ENCODE data around the gene SPSB1.

DNA sequence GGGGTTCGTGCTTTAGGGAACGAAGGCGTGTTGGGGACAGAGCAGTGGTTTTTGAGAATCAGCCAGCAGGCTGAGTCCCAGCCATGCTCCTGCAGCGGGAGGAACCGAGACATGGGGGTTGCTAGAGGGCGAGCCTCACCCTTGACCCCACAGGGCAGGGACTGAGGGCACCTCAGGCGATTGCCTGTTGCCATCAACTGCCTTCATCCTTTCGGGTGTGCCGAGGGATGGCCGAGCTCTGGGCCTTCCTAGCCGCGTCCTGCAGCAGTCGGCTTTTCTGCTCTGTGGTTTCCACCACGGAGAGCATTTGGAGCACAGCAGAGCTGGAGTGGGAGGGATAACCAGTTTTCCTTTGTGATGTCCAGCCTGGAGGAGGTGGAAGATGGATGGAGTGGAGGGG lies 13.3 kb downstream of the SPSB1 start:
- TF ChIP-seq EP300 (IDR thresholded peaks at IDR 0.05): no peak
- TF ChIP-seq, protein P1, sequence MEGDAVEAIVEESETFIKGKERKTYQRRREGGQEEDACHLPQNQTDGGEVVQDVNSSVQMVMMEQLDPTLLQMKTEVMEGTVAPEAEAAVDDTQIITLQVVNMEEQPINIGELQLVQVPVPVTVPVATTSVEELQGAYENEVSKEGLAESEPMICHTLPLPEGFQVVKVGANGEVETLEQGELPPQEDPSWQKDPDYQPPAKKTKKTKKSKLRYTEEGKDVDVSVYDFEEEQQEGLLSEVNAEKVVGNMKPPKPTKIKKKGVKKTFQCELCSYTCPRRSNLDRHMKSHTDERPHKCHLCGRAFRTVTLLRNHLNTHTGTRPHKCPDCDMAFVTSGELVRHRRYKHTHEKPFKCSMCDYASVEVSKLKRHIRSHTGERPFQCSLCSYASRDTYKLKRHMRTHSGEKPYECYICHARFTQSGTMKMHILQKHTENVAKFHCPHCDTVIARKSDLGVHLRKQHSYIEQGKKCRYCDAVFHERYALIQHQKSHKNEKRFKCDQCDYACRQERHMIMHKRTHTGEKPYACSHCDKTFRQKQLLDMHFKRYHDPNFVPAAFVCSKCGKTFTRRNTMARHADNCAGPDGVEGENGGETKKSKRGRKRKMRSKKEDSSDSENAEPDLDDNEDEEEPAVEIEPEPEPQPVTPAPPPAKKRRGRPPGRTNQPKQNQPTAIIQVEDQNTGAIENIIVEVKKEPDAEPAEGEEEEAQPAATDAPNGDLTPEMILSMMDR (IDR thresholded peaks at IDR 0.05): no peak
